NT2/D1 (cell line): ENCODE results near the gene ZNF536.

Source experiments
- DNase-seq: peaks from one replicate; pipeline ENCODE4 v3.0.0-alpha.2; 2011; ENCODE audit warnings: low read depth, low spot score
- H3K27me3 ChIP-seq: 2 replicates; pipeline ENCODE4 v1.6.0; 2011; ENCODE audit warnings: mild to moderate bottlenecking; ENCODE audit not compliant: insufficient read length, insufficient read depth
- H3K36me3 ChIP-seq: 2 replicates; pipeline ENCODE4 v1.6.1; 2011; ENCODE audit warnings: mild to moderate bottlenecking, low read length, mixed read lengths; ENCODE audit not compliant: insufficient read depth, insufficient read length
- H3K4me1 ChIP-seq: 2 replicates; pipeline ENCODE4 v1.5.1; 2011; ENCODE audit not compliant: insufficient read depth, insufficient read length
- H3K4me3 ChIP-seq: 2 replicates; pipeline ENCODE4 v1.5.1; 2011; ENCODE audit warnings: low read depth; ENCODE audit not compliant: insufficient read length
- H3K9ac ChIP-seq: 2 replicates; pipeline ENCODE4 v1.6.0; 2011; ENCODE audit warnings: low read depth; ENCODE audit not compliant: insufficient read length
- H3K9me3 ChIP-seq: 2 replicates; pipeline ENCODE4 v1.5.1; 2011; ENCODE audit warnings: mild to moderate bottlenecking, low read length; ENCODE audit not compliant: insufficient read depth
- SUZ12 ChIP-seq: IDR thresholded peaks from 2 replicates; pipeline ENCODE4 v1.6.1; 2011; ENCODE audit not compliant: insufficient read length, insufficient read depth; ENCODE audit errors: extremely low read depth
- YY1 ChIP-seq: IDR thresholded peaks from 2 replicates; pipeline ENCODE4 v1.6.1; 2011; ENCODE audit not compliant: insufficient read length, insufficient read depth
- ZNF274 ChIP-seq: IDR thresholded peaks from 2 replicates; pipeline ENCODE4 v1.6.1; 2011; ENCODE audit warnings: mild to moderate bottlenecking, low read depth, low read length

The ZNF536 gene

GRCh38 chr19:30498707-30499106, 126.5 kb downstream of the ZNF536 start:
- H3K9me3 ChIP-seq, result no peaks in the 10 kb centered on the region
- no peaks in the 10 kb centered on the region for H3K36me3 ChIP-seq
- H3K4me1 ChIP-seq, result no peaks in the 10 kb centered on the region
- no peak overlapping the region for H3K4me3 ChIP-seq
- no peak for DNase-seq
- no peaks in the 10 kb centered on the region for H3K27me3 ChIP-seq
- H3K9ac ChIP-seq, result no peak overlapping the region
- TF ChIP-seq YY1 (no peak), SUZ12 (no peak), ZNF274 (no peak)

- Histone ChIP-seq H3K36me3 (no peaks in the 10 kb centered on the region), H3K4me1 (no peaks in the 10 kb centered on the region), H3K27me3 (no peaks in the 10 kb centered on the region), H3K9me3 (no peaks in the 10 kb centered on the region), H3K9ac (no peak overlapping the region), H3K4me3 (no peak overlapping the region)
- TF ChIP-seq SUZ12 (no peak), ZNF274 (no peak), YY1 (no peak)
- no peak for DNase-seq
These were observed 132.1 kb downstream of the ZNF536 start for GRCh38 chr19:30504272-30504671.

GRCh38 chr19:30512176-30513081, 140.2 kb downstream of the ZNF536 start:
- H3K27me3 ChIP-seq, result no peaks in the 10 kb centered on the region
- TF ChIP-seq SUZ12 (no peak), YY1 (no peak), ZNF274 (no peak)
- no peak overlapping the region for H3K9ac ChIP-seq
- DNase-seq, result no peak
- no peaks in the 10 kb centered on the region for H3K9me3 ChIP-seq
- no peak overlapping the region for H3K4me3 ChIP-seq
- H3K4me1 ChIP-seq, result no peaks in the 10 kb centered on the region
- H3K36me3 ChIP-seq, result no peaks in the 10 kb centered on the region

- H3K4me3 ChIP-seq, result no peak overlapping the region
- no peaks in the 10 kb centered on the region for H3K36me3 ChIP-seq
- TF ChIP-seq ZNF274, result no peak
- no peak for TF ChIP-seq YY1
- no peak for TF ChIP-seq SUZ12
- DNase-seq, result no peak
- H3K4me1 ChIP-seq, result no peaks in the 10 kb centered on the region
- no peaks in the 10 kb centered on the region for H3K27me3 ChIP-seq
- no peak overlapping the region for H3K9ac ChIP-seq
- H3K9me3 ChIP-seq, result no peaks in the 10 kb centered on the region
These were observed 140.9 kb downstream of the ZNF536 start for GRCh38 chr19:30513082-30513411.

DNA sequence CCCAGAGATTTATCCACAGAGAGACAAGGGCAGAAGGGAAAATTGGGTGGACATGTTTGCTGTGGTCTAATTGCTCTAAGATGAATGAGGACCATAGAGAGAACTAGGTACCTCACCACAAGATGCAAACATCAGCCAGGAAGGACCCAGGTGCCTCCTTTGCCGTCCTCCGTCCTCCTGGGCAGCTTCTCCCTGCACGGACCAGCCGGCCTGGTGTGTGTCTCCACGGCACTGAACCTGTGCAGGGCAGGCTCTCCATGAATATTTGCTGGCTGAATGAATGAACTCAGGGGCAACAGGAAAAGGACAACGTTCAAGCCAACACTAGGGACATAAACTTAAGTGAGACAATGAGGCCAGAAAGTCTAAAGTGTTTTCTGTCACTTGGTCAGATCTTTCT, 143.9 kb downstream of the ZNF536 start:
- H3K9ac ChIP-seq, result no peak overlapping the region

GRCh38 chr19:30516531-30516930, 144.3 kb downstream of the ZNF536 start:
- TF ChIP-seq YY1, result no peak
- TF ChIP-seq ZNF274, result no peak
- no peak for TF ChIP-seq SUZ12
- H3K9me3 ChIP-seq, result no peaks in the 10 kb centered on the region
- DNase-seq, result no peak
- H3K36me3 ChIP-seq, result no peaks in the 10 kb centered on the region
- H3K9ac ChIP-seq, result no peak overlapping the region
- no peaks in the 10 kb centered on the region for H3K4me1 ChIP-seq
- no peaks in the 10 kb centered on the region for H3K27me3 ChIP-seq
- H3K4me3 ChIP-seq, result no peak overlapping the region

More for the DNA sequence above, 143.9 kb downstream of the ZNF536 start:
- Histone ChIP-seq H3K9me3 (no peaks in the 10 kb centered on the region), H3K36me3 (no peaks in the 10 kb centered on the region), H3K4me3 (no peak overlapping the region), H3K4me1 (no peaks in the 10 kb centered on the region), H3K27me3 (no peaks in the 10 kb centered on the region)
- TF ChIP-seq YY1, result no peak
- TF ChIP-seq SUZ12, result no peak
- no peak for TF ChIP-seq ZNF274
- no peak for DNase-seq

DNA sequence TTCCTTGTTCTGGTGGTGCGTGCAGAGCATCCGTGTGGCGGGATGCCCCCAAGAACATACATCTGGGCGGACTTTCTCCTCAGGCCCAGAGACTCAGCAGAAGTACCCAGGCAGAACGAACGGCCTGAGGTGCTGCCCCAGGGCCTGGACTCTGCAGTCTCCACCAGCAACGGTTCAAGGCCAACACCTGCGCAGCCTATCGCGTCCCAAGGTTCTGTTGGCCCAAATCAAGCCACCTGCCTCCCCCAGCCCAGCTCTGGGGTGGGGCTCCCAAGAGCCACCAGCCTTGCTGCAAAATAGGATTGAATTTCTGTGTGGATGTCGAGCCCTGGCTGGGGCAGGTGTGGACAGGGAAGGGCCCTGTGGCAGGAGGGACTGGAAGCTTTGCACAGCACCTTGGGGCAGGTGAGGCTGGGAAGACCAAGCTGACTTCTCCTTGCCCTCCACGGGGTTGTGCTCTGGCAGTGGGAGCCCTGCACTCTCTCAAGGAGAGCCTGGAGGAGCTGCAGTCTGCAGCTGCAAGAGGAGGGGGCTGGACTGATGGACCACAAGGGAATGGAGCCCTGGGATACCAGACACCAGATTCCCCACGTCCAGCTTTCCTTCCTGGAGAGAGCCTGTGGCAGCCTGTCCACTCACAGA, 146.9 kb downstream of the ZNF536 start:
- H3K9me3 ChIP-seq, result no peaks in the 10 kb centered on the region
- H3K9ac ChIP-seq, result no peak overlapping the region
- peaks cover 5% of the 10 kb centered on the region for H3K4me1 ChIP-seq
- no peaks in the 10 kb centered on the region for H3K36me3 ChIP-seq
- no peak overlapping the region for H3K4me3 ChIP-seq
- no peak for TF ChIP-seq YY1
- no peak for TF ChIP-seq SUZ12
- no peak for TF ChIP-seq ZNF274
- no peaks in the 10 kb centered on the region for H3K27me3 ChIP-seq
- no peak for DNase-seq

DNA sequence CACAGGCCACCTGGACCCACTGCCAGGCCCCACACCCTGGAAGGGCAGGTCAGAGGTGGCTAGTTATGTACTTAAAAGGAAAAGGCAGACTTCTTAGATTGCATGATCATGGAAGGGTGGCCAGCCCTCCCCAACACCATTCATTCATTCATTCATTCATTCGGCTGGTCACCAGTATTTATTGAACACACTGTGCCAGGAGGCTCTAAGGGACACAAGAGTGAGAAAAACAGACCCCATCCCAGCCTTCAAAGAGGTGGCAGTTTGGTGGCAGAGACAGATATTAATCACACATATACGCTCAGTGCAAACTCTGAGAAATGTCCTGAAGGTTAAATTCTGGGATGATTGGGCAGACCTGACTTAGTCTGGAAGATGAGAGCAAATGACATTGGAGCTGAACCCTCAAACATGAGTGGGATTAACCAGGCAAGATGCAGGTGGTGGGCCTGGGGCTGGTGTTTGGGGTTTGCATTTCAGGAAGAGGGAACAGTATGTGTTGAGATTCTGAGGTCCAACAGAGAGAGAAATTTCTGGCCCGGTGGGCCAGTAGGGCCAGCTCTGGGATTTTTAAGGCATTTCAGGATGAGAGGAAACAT, 147.5 kb downstream of the ZNF536 start:
- H3K9ac ChIP-seq, result no peak overlapping the region
- H3K36me3 ChIP-seq, result no peaks in the 10 kb centered on the region
- DNase-seq, result no peak
- H3K4me1 ChIP-seq, result peaks cover 5% of the 10 kb centered on the region
- H3K4me3 ChIP-seq, result no peak overlapping the region
- no peaks in the 10 kb centered on the region for H3K27me3 ChIP-seq
- TF ChIP-seq YY1, result no peak
- no peak for TF ChIP-seq SUZ12
- TF ChIP-seq ZNF274, result no peak
- H3K9me3 ChIP-seq, result no peaks in the 10 kb centered on the region
